CD4-positive, alpha-beta T cell treated with Interleukin-21 for 1 hour (primary cell): ENCODE data around the gene PRDX5.

Source experiments
- DNase-seq: peaks from one replicate; pipeline ENCODE4 v3.0.0-alpha.2; 2020

The PRDX5 gene

DNA sequence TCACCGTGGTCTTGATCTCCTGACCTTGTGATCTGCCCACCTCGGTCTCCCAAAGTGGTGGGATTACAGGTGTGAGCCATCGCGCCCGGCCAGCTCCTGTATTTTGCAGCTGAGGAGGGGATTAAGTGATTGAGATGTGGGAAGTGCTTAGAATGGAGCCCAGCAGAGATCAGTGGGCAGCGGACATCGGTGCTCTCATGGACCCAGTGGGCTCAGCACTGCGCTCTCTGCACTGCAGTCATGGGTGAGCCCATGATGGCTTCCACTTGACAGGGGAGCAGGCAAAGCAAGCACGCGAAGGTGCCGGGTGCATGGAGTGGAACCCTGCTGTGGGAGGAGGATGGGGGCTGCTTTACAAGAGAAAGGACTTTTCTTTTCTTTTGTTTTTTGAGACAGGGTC is 13.0 kb downstream of the PRDX5 start:
- no peak for DNase-seq

DNA sequence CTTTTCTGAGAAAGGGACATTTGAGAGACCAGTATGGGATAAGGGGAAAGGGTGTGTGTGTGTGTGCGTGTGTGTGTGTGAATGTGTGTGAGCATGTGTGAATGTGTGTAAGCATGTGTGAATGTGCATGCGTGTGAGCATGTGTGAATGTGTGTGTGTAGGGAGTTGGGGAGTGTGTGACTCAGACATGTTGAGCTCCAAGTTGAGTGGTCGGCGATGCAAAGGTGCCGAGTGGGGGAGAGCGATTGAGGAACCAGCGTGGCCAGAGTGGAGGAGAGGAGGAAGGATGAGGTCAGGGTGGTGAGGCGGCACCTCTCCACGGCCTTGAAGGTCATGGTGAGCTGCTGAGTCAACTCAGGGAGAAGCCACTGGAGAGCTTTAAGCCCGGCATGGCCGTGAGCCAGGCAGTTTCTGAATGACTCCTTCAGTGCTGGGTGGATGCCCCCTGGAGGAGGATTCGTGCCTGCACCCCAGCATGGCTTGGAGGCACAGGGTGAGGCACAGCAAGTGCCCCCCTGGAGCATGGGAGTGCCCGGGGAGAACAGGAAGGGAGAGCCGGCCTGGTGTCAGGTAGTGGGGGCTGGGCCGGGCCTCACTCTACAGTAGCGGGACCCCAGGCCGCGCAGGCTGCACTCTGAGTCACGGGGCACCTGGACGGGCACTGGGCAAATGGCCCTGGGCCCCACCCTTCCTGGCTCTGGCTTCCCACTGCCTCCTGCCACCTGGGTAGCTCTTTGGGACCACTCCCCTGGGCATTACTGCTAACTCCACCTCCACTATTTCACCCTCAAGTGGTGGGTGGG is 13.8 kb downstream of the PRDX5 start:
- DNase-seq = peak; percentile 75

DNA sequence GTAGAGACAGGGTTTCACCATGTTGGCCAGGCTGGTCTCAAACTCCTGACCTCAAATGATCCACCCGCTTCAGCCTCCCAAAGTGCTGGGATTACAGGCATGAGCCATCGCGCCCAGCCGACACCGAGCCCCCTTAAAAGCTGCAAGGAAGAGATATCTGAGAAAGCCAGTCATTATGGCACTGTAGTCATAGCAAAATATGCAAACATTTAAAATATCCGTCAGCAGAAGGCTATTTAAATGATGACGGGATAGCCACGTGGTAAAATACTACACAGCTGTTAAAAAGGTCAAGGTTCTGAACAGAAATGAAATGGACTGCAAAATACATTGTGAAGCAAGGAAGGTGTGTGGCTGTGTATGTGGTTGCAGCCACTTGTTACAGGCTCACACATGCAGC is 15.6 kb downstream of the PRDX5 start:
- DNase-seq = no peak

DNA sequence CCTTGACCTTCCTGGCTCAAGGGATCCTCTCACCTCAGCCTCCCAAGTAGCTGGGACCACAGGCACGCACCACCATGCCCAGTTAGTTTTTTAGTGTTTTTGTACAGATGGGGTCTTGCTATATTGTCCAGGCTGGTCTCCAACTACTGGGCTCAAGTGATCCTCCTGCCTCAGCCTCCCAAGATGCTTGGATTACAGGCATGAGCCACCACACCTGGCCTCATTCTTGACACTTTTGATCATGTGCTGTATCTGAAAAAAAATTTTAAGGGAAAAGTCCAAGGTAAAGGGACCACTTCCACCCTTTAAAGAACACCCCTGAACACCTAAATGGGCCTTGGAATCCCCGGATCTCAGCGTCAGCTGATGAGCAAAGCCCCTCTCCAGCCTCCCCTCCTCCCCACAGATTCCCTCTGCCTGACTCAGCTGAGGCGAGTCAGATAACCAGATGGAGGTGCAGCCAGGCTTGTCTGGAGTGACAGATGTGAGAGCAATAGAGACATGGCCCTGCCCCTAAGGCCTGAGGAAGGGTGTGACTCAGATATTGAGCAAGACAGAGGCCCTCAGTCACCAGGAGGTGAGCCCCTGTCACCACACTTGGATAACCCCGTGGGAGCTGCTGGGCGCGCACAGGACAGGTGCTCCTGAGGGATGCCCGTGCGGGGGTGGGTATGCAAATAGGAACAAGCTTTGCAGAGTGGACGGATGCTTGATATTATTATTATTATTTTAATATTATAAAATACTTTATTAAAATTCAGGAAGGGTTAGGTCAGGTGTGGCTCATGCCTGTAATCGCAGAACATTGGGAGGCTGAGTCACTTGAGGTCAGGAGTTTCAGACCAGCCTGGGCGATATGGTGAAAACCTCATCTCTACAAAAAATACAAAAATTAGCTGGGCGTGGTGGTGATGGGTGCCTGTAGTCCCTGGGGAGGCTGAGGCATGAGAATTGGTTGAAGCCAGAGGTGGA is 17.1 kb downstream of the PRDX5 start:
- no peak for DNase-seq

DNA sequence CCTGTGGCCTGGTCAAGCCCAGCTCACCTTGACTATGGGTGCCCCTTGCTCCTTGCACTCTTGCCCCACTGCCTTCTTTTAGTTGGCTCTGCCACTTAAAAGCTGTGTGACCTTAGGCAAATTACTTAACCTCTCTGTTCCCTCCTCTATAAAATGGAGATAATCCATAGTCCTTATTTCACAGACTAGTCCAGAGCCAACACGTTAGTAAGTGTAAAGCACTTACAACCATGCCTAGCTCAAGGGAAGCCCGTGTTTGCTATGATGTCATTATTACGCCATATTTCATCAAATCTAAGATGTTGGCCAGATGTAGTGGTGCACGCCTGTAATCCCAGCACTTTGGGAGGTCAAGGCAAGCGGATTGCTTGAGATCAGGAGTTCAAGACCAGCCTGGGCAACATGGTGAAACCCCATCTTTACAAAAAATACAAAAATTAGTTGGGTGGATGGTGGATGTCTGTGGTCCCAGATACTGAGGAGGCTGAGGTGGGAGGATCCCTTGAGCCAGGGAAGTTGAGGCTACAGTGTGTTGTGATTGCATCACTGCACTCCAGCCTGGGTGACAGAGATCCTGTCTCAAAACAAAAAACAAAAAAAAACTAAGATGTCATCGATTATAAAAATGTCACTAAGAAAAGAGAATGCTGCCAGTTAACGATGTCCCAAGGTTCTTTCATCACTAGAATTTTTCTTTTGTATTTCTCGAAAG is 19.8 kb downstream of the PRDX5 start:
- DNase-seq = no peak

DNA sequence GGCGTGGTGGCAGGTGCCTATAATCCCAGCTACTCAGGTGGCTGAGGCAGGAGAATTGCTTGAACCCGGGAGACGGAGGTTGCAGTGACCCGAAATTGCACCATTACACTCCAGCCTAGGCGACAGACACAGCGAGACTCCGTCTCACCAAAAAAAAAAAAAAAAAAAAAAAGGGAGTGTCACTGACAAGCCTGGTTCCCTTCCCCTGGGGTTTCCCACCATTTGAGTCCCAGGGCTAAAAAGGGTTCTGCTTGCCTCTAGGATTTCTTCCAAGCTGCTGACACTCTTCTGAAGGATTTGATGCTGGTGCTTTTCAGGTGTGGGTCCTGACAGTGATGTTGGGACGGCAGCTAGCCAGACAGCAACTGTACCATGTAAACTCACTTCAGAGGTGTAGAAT is 20.8 kb downstream of the PRDX5 start:
- DNase-seq = no peak

DNA sequence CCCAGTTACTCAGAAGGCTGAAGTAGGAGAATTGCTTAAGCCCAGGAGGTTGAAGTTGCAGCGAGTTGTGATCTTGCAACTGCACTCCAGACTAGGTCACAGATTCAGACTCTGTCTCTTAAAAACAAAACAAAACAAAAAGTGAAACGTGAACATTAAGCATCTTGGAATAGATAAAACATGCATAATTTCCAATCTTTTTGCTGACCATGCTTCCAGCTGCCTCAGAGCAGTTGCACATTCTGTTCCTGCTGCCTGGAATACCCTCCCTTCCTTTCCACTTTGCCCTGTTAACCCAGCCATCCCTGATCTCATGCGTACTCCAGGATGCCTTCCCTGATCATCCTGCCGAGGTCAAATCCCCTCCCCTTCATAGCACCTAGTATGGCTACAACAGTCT is 21.4 kb downstream of the PRDX5 start:
- DNase-seq = no peak

DNA sequence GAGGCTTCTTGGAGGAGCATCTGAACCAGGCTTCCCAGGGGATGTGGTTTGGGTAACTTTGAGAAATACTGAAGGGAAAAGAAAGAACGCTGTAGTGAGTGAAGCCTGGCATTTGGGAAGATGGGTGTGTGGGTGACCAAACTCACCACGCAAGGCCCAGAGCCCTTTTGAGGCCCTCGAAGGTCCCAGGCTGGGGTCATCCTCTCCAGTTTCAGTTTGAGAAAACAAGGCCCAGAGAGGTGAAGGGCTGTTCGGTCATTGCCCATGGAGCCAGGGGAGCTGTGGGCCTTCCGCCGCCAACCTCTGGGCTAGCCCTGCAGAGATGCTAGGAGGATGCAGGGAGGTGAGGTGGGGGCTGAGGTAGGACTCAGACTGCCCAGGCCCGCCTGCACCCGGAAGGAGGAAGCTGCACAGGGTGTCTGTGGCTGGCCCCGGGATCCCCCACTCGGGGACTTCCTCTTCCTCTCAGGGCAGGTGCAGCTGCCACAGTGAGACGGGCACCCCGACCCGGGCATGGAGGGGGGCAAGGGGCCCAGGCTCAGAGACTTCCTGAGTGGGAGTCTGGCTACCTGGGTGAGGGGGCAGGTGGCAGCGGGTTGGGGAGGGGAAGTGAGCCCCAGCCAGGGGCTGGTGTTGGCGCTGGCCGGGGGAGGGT is 22.0 kb downstream of the PRDX5 start, which contains the start of gene CCDC88B:
Gene CCDC88B, plus strand, starts transcription at position 451 of the 655 bp plus-strand sequence. Its CDS starts 63 bp downstream, at position 514.
- peak; percentile 91 for DNase-seq

DNA sequence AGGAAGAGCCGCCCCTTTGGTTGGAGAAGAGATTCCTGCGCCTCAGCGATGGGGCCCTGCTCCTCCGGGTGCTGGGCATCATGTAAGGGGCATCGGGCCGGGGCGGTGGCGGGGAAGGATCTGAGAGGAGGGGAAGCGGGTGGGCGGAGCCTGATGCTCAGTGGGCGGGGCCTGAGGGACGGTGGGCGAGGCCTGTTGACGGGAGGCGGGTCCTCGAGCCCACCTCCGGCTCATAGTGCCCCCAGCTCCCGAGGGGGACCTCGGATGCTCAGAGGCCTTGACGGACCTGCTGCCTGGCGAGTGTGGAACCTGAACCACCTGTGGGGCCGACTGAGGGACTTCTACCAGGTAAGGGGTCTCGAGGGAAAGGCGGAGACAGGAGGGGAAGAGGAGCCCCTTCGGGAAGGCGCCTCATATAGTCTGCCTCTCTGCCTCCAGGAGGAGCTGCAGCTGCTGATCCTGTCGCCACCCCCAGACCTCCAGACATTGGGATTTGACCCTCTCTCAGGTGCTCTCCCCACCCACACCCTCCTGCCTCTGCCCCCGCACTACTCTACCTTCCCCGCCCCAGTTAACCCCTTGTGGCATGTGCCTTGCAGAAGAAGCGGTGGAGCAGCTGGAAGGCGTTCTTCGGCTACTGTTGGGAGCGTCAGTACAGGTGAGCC is 22.9 kb downstream of the PRDX5 start:
- peak; percentile 77 for DNase-seq

DNA sequence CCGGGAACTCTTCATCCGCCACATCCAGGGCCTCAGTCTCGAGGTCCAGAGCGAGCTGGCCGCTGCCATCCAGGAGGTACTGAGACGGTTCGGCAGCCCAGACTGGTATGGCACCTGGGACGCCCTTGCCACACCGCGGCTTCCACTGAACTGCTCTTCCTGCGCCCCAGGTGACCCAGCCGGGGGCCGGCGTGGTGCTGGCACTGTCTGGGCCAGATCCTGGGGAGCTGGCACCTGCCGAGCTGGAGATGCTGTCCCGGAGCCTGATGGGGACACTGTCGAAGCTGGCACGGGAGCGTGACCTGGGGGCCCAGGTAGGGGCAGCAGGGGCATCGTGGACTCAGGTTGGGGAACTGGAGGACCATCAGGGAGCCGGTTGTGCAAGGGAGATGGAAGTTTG is 23.5 kb downstream of the PRDX5 start:
- no peak for DNase-seq

DNA sequence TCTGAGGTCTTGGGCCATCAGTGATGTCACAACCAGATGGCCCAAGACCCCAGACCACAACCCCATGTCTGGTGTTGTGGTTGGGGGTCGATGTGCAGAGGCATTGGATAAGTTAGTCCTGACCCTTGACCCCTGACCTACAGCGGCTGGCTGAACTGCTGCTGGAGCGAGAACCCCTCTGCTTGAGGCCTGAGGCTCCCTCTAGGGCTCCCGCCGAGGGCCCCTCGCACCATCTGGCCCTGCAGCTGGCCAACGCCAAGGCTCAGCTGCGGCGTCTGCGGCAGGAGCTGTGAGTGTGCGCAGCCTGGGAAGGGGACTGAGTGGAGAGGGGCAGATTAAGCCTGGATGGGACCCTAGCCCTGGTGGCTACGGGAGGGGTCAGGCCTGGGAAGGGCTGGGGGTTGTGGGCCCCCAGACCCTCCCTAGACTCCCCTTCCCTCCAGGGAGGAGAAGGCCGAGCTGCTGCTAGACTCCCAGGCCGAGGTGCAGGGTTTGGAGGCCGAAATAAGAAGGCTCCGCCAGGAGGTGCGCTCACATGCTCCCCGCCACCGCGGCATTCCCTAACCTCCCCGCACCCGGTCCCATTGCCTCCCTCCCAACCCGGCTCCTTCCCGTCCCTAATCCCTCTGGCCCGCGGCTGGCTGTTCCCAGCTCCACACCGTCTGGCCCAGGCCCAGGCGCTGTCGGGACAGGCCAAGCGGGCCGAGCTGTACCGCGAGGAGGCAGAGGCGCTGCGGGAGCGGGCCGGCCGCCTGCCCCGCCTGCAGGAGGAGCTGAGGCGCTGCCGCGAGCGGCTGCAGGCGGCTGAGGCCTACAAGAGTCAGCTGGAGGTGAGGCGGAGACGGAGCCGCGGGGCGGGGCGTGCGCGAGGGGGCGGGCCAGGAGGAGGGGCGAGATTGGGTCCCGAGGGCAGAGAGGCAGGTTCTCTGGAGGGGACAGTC is 24.2 kb downstream of the PRDX5 start:
- peak; percentile 93 for DNase-seq

DNA sequence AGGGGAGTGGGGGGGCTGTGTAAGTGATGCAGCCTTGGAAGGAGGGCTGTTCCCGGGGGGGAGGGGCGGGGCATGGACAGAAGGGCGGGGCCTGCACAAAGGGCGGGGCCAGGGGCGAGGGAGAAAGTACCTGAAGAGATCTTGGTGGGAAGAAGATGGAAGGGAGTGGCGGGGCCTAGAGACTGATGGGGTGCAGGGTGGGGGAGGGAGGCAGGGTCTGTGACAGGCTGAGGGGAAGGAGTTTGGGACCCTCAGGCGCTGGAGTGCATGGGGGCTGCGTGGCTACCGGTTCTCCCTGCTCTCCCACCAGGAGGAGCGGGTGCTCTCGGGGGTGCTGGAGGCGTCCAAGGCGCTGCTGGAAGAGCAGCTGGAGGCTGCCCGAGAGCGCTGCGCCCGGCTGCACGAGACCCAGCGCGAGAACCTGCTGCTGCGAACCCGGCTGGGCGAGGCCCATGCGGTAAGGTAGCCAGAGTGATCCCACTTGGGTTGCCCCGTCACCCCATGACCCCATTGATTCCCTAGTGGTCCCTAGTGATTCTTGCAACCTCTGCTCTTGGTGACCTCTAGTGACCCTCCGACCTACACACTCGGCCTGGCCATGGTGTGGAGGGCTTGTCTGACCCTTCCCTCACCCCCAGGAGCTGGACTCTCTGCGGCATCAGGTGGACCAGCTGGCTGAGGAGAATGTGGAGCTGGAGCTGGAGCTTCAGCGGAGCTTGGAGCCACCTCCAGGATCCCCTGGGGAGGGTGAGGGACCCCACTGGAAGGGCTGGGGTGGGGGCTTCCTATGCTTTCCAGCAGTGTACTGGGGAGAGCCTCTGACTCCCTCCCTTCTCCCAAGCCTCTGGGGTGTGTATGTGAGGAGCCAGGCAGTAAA is 25.2 kb downstream of the PRDX5 start:
- DNase-seq = no peak

DNA sequence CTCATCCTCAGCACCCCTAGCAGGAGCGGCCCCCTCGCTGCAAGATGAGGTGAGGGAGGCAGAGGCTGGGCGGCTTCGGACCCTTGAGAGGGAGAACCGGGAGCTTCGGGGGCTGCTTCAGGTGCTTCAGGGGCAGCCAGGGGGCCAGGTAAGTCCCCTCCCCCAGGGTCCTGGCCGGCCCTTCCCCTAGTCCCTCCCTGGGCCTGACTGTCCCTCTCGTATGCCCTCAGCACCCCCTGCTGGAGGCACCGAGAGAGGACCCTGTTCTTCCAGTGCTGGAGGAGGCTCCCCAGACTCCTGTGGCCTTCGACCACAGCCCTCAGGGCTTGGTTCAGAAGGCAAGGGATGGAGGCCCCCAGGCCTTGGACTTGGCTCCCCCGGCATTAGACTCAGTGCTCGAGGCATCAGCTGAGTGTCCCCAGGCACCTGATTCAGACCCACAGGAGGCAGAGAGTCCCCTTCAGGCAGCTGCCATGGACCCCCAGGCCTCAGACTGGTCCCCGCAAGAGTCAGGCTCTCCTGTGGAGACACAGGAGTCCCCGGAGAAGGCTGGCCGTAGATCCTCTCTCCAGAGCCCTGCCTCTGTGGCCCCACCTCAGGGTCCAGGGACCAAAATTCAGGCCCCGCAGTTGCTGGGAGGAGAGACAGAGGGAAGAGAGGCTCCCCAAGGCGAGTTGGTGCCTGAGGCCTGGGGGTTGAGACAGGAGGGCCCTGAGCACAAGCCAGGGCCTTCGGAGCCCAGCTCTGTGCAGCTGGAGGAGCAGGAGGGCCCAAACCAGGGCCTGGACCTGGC is 26.0 kb downstream of the PRDX5 start:
- no peak for DNase-seq

DNA sequence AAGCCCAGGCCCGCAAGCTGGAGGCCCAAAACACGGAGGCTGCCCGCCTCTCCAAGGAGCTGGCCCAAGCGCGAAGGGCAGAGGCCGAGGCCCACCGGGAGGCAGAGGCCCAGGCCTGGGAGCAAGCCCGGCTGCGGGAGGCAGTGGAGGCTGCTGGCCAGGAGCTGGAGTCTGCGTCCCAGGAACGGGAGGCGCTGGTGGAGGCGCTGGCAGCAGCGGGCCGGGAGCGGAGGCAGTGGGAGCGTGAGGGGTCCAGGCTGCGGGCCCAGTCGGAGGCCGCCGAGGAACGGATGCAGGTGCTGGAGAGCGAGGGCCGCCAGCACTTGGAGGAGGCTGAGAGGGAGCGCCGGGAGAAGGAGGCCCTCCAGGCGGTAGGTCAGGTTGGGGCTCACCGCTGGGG is 26.9 kb downstream of the PRDX5 start:
- DNase-seq = no peak

DNA sequence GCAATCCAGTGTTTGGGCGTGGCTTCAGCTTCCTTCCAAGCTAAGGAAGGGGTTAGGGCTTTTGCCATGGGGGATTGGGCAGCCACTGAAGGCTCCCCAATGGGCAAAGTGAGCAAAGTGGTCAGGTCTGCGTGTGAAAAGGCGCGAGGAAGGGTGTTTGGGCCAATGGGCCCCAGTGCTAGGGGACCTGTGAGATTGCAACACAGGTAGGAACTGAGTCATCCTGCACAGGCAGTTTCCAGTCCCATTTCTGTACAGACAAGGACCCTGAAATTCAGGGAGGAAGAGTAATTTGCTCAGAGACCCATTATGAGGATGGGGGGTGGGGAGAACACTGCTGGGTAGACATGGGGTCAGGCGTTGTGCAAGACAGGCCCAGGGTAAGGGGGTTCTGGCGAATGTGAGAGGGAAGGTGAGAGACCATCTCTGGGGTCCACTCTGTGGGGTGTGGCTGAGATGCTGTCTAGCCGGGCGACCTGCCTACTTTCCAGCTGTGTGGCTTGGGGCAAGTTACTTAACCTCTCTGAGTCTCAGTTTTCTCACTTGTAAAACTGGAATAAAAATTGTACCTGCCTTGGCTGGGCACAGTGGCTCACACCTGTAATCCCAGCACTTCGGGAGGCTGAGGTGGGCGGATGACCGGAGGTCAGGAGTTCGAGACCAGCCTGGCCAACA is 29.4 kb downstream of the PRDX5 start:
- no peak for DNase-seq

DNA sequence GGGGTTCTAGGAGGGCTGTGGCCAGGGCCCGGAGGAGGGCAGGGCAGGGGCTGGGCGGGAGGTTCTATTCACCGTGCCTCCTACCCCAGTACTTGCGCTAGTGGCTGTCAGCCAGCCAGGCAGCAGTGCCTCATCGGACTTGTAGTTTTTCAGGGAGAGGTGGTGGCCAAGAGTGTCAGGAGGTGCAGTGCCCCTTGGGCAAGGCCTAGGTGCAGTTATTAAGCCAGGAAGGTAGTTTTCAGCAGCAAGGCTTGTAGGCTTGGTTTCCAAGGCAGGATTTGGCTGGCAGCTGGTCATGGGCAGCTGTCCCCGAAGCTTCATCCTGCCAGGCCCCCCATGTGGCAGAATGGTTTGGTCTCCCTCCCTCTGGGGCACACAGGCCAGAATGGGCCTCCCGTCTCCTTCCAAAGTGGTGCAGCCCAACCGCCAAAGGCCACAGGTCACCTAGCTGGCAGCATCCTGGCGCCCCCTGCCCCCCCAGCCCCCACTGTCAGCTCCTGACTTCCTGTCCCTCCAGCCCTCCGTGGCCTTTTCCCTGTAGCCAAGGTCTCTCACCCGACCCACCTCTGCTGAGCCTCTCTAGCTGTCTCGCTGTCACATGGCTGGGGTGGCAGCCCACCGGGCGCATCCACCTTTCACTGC is 30.6 kb downstream of the PRDX5 start:
- no peak for DNase-seq

DNA sequence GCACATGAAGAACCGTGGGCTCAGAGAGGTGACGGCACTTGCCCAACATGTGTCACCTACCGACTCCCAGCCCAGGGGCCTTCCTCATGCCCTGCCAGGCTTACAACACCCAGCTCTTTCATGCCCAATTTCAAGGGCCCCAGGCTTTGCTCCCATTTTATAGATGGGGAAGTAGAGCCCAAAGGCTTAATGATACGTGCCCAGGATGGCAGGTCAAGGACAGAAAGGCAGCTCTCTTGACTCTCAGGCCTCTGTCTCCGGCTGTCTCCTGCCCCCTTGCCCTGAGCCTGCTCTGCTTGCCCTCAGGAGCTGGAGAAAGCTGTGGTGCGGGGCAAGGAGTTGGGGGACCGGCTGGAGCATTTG is 31.1 kb downstream of the PRDX5 start:
- DNase-seq = no peak

DNA sequence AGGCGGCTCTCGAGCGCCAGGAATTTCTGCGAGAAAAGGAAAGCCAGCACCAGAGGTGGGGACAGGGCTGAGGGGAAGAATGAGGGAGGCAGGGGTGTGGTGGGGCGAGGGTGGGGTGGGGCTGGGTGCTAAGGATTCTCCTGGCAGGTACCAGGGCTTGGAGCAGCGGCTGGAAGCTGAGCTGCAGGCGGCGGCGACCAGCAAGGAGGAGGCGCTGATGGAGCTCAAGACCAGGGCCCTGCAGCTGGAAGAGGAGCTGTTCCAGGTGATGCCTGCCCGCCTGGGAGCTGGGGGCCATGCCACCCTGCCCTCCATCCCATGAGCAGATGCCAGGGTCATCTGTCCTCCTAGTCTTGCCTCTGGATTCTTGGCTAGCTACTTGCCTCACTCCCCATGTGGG is 31.5 kb downstream of the PRDX5 start:
- DNase-seq = no peak
